ENCODE results near the gene MTREX.

- TF ChIP-seq, protein P1, sequence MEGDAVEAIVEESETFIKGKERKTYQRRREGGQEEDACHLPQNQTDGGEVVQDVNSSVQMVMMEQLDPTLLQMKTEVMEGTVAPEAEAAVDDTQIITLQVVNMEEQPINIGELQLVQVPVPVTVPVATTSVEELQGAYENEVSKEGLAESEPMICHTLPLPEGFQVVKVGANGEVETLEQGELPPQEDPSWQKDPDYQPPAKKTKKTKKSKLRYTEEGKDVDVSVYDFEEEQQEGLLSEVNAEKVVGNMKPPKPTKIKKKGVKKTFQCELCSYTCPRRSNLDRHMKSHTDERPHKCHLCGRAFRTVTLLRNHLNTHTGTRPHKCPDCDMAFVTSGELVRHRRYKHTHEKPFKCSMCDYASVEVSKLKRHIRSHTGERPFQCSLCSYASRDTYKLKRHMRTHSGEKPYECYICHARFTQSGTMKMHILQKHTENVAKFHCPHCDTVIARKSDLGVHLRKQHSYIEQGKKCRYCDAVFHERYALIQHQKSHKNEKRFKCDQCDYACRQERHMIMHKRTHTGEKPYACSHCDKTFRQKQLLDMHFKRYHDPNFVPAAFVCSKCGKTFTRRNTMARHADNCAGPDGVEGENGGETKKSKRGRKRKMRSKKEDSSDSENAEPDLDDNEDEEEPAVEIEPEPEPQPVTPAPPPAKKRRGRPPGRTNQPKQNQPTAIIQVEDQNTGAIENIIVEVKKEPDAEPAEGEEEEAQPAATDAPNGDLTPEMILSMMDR (IDR thresholded peaks at IDR 0.05): no peak
- TF ChIP-seq MAFK (IDR thresholded peaks at IDR 0.05; ENCODE audit: partially characterized antibody) (no peak), EP300 (IDR thresholded peaks at IDR 0.05) (no peak)
Measured at GRCh38 chr5:55372130-55372925, 64.5 kb downstream of the MTREX start.
